HG03457 (cell line): ENCODE data around the gene SERPINE1.

Experiments used
- ATAC-seq: cut with Tn5 transposase; IDR thresholded peaks from one replicate; pipeline ENCODE4 v1.9.1; 2021; ENCODE audit warnings: moderate number of reproducible peaks; ENCODE audit not compliant: unreplicated experiment

The SERPINE1 gene

GRCh38 chr7:101151908-101152651 lies 25.2 kb downstream of the SERPINE1 start:
- no peak for ATAC-seq

DNA sequence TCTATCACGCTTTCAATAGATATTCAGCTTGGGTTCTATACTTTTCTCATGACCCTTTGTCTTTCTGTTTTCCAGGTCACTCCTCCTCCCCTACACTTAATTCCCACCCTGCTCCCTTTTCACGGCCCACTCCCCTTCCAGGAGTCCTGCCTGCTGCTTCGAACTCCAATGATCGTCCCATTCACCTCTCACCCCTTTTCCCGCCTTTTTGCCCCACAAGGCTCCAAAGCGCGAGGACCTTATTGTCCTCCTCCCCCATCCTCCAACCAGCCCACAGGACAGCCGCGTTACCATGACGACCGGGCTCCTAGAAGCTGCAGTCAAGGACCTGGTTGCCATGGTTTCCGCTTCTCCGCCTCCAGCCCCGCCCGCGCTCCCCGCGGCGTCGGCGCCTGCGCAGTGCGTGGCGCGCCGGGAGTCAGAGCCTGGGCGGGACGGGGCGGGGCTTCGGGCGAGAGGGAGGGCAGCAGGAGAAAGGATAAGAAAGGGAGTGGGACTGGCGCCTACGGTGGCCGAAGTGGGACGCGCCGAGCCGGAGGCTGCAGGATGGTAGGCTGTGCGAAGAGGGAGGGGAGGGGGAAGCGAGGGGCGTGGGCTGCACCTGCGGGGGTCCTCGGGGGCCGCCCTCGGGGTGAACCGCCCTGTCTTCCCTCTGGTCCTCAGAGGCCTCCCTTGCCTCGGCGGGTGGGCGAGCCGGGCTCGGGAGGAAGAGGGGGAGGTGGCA lies 27.2 kb downstream of the SERPINE1 start, which contains the start of gene AP1S1:
Gene AP1S1 (plus strand): TSS at position 508 of the 724 bp plus-strand sequence. CDS start 39 bp downstream, at position 547.
- peak; percentile 64 for ATAC-seq

DNA sequence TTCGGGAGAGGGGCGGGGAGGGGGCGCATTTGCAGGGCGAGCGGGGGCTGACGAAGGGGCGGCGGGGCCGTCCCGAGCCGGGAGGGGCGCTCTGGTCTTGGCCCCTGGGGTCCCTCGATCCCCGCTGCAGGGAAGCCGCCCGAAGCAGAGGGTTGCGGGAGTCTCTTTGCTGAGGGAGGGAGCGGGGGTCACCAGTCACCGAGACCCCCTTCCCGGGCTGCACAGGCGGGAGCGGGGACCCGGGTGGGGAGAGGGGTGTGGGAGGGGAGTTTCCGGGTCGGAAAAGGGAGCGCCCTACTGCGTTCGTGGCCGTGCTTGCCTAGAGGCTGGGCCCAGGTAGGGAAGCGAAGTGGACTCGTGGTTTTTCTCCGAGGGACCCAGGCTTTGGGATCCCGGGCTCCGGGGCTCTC lies 27.8 kb downstream of the SERPINE1 start:
- ATAC-seq = peak; percentile 13

DNA sequence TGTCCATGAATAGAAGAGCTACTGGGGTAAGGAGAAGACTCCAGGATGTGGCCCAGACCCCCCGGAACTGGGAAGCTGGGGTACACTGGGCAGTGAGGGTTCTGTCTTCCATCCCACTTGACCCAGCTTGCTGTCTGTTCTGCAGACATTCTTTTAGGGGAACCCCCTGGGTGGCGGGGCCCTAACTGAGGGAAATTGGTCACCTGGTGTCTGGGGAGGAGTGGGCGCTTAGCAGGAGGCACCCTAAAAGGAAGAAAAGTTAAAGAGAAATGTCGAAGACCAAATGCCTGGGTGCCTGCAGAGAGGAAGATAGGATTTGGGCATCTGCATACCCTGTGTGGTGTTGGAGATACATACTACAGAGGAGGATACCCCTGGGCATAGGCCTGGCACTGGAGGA lies 28.4 kb downstream of the SERPINE1 start:
- ATAC-seq = no peak

DNA sequence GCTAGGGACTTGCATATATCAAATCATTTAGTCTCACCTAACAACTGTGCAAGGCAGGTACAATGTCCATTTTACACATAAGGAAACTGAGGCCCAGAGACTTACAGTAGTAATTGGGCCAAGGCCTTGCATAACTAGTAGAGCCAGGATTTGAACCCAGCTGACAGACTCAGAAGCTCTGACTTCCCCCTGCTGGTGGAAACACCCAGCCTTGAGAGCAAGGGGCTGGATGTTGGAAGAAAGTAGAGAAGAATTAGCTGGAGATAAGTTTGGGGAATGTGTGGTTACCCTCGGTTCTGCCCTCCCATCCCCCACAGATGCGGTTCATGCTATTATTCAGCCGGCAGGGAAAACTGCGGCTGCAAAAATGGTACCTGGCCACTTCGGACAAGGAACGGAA lies 29.4 kb downstream of the SERPINE1 start:
- no peak for ATAC-seq

GRCh38 chr7:101156866-101157589 lies 30.1 kb downstream of the SERPINE1 start:
- ATAC-seq = no peak

DNA sequence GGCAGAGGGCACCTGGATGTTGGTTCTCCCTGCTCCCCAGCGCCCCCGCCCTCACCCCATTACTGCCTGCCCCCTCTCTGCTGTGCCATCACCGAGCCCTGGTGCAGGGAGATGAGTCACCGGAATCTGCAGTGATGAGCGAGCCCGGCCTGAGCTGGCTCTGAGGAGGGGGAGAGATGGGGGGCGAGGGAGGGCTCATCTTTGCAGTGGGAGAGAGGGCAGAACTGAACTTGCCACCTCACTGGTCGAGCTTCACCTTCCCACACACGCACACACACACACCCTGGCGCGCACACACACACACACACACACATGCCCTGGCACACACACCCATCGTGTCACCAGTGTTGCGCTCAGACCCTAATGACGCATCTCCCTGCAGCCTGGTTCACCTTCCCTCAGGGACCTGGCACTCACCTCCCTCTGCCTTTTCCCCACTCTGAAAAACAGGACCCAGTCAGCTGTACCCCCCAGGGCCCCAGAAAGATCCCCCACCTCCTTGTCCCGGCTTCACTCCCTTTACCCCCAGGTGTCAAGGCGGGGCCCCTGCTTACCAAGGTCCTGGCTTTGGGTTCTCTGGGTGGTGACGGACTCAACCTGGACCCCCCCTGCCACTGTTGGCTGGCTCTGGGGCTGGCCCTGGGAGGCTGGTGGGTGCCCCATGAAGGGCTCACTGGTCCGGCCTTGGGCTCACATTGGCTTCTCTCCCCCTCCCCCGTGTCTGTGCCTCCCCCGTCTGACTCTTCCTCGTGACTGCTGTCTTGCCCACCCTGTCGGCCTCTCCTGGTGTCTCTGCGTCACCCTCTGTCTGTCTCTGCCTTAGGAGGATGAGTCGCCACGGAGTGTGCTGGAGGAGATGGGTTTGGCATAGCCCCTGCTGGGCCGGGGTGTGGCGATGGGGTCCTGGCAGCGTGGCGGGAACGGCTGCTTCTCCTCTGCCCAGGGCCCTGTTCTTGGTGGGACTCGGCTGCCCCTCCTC lies 33.1 kb downstream of the SERPINE1 start:
- ATAC-seq = no peak

- no peak for ATAC-seq
Measured at GRCh38 chr7:101160910-101161309, 34.0 kb downstream of the SERPINE1 start.

- no peak for ATAC-seq
Measured at GRCh38 chr7:101161692-101162471, 35.0 kb downstream of the SERPINE1 start.

GRCh38 chr7:101162551-101163278 lies 35.8 kb downstream of the SERPINE1 start:
- ATAC-seq = no peak

DNA sequence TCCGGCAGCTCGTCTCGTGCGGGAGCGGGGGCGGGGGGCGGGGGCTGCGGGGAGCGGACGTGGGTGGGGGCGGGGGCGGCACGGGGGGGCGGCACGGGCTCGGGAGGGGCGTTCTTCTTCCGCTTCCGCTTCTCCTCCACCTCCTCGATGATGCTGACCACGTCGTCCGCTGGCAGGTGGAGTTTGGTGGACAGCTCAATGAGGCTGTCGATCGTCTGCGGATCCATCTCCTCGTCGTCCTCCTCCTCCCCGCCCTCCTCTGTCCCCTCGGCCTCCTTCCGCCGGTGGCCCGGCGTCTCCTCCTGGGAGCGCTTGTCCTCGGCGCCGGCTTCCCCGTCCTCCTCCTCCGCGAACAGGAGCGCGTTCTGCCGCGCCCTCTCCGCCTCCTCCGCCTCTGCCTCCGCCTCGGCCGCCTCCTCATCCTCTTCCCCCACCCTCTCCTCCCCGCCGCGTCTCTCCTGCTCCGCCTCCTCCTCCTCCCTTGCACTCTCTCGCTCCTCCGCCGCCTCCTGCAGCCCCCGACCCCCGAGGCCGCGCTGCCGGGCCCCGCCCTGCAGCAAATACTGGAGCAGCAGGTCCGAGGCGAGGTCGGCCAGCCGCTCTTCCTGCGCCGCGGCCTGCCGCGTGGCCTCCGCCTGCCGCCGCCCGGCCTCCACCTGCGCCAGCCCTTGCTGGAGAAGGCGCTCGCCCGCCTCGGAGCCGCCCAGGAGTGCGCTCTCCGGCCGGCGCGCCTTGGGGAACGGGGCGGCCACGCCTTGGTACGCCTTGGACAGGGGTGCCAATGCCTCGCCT lies 36.6 kb downstream of the SERPINE1 start:
- ATAC-seq = no peak

DNA sequence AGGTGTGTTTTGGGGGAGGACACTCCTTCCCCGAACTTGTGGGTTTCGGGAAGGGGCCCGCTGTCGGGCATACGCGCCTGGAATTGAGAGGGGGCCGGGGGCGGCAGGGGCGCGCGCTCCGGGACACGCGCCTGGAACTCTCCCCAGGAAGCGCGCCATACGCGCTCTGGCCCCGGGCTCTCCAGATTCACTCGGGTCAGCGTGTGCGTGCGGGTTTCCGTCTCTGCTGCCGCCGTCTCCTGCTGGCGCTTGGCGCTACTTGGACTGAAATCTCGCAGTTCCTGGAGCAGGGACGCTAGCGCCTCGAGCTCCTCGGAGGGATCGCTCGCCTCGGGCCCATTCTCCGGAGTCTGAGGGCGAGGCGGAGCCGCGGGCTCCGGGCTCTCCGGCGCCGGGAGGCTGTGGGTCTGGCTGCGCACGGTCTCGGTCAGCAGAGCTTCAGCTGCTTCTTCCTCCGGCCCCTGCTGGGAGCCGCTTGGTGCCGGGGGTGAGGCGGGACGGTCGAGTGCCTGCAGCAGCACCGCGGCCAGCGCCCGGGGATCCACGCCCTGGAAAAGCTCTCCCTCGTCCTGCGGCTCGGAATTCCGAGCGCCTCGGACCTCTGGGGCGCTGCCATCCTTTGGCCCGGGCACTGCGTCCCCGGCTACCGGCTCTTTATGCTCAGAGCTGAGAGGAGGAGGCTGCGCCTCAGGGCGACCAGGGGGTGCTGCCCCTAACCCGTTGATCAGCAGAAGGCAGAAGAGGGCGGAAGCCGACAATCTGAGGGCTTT lies 37.4 kb downstream of the SERPINE1 start:
- ATAC-seq = no peak

GRCh38 chr7:101165075-101165957 lies 38.4 kb downstream of the SERPINE1 start, which contains the start of gene VGF:
Gene VGF, minus strand, starts transcription at chr7:101165569. Its CDS starts 726 bp downstream, at chr7:101164843.
- peak; percentile 46 for ATAC-seq

GRCh38 chr7:101165958-101166647 lies 39.2 kb downstream of the SERPINE1 start:
- ATAC-seq = no peak

- ATAC-seq = no peak
Measured at GRCh38 chr7:101166648-101166908, 39.7 kb downstream of the SERPINE1 start.
